HG02970 (cell line): ENCODE data around the gene RAB12.
"Not testable (repeated sequence)": the region's sequence is repeated elsewhere in the genome, so short reads cannot be mapped to it uniquely, and the experiment has no call there.

Experiments used
- ATAC-seq: cut with Tn5 transposase; IDR thresholded peaks from one replicate; pipeline ENCODE4 v1.9.1; 2021; ENCODE audit warnings: mild to moderate bottlenecking, moderate library complexity, moderate number of reproducible peaks; ENCODE audit not compliant: unreplicated experiment, low FRiP score

The RAB12 gene, protein sequence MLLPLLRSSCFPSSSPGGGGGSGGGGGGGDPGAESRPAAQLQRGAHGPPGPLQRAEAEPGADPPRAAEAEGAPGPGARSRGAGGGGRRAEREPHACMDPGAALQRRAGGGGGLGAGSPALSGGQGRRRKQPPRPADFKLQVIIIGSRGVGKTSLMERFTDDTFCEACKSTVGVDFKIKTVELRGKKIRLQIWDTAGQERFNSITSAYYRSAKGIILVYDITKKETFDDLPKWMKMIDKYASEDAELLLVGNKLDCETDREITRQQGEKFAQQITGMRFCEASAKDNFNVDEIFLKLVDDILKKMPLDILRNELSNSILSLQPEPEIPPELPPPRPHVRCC

DNA sequence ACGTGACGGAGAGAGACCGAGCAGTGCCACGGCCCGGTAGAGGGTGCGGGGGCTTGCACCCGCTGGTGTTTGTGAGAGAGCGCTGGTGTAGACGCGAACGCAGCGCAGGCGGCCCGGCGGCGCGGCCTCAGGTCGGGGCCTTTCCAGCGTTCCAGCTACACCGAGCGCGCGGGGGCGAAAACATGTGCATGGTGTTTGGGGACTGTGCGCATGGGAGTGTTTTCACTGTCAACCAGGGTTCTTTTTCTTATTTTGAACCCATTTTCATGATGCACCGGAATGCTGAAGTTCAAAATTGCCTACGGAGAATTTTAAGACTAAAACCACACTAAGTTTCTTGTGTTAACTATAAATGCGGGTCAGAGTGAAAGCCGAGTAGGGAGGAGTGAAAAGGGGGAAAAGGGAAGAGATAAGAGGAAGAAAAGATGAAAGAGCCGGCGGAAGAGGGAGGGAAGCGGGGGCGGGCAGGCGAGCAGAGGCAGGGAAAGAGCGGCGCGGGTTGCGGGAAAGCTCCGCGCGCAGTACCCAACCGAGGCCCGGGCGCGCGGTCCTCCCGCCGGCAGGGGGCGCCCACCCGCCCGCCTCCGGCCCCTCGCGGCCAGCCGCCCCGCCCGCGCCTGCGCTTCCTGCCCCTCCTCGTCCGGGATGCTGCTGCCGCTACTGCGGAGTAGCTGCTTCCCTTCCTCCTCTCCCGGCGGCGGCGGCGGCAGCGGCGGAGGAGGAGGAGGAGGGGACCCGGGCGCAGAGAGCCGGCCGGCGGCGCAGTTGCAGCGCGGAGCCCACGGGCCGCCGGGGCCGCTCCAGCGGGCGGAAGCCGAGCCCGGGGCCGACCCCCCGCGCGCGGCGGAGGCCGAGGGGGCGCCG, at the start of gene RAB12:
Gene RAB12 (plus strand): TSS at position 643 of the 864 bp plus-strand sequence. CDS start 3 bp downstream, at position 646.
- ATAC-seq = peak; percentile 88

DNA sequence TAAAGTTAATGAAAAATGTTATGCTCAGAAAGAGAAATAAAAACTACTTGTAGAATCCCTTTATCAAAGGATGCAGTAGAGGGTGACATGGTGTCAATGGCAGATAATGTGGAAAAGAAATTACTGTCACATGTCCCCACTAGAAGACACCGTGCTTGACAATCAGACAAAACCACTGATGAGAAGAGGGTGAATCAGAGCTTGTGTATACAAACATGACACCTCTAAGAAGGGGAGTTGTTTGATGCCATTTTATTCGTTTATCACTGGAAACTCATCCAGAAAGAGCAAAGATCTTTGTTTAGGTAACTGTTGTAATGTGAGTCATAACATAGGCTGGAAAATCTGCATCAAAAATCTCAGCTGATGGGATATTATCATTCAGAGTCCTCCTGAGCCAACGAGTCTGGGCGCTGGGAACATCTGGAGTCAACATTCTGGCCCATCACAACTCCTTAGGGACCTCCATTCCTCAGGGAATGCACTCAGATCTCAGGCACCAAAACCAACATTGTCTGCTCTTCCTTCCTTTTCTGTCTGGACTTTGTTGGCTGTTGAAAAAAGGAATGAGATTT, 49.5 kb upstream of the RAB12 start:
- no peak for ATAC-seq

DNA sequence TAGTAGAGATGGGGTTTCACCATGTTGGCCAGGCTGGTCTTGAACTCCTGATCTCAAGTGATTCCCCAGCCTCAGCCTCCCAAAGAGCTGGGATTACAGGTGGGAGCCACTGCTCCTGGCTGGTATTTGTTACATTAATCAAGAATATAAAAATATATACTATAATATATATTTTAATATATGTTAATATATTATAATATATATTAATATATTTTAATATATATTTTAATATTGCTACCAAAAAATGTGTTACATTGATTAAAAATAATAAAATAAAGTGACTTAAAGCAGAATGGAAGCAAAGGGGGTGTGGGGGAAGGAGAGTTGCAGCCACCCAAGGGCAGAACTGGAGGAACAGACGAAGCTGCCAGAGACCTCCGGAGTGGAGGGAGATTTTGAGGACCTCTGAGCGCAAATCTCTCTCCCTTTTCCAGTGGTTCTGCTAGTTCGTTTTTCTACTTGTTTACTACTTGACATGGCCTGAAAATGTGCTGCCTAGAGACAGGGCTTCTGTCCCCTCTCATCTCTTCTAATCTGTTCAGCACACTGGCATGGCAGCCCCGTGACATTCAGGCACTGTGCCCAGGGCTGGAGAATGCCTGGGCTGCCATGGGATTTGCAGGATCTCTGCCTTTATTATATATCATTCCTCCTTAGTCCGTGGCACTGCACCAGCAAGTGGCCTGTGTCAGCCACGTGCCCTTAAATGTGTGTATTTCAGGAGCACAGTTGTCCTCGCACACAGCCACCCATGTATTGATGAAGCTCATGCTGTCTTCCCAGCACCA, 47.9 kb upstream of the RAB12 start:
- ATAC-seq = no peak

DNA sequence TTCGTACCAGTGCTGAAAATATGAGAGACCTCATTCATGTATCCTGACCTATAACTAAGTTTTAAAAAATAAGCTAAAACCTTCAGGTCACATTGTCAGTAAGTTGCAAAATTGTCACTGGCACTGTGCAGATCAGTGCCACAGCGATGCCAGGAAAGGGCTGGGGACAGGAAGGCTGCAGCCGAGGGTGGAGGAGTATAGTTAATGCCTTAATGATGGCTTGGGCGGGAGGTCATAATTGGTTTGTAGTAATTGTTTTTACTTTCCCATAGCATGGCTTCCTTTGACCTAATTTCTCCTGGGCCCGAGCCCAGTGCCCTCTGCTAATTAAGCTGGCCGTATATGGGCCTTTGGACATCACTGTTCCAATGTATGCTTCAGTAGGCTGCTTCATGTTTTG, 47.2 kb upstream of the RAB12 start:
- ATAC-seq = no peak

DNA sequence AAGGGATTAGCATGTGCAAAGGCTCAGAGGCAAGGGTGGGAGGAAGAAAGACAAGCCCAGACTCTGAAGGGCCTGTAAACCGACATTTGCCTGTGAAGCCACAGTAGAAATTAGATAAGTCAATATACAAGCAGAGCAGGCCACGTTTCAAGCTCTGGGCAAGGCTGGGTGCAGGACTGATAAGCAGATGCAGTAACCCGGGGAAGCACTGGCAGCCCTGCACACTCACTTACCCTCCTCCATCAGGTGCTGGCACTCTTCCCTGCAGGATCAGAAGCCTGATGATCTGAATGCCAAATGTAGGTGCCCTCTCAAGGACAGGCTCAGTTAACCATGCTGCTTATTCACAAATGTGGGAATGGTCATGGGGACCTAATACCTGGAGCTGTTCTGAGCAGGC, 46.3 kb upstream of the RAB12 start:
- ATAC-seq = no peak

DNA sequence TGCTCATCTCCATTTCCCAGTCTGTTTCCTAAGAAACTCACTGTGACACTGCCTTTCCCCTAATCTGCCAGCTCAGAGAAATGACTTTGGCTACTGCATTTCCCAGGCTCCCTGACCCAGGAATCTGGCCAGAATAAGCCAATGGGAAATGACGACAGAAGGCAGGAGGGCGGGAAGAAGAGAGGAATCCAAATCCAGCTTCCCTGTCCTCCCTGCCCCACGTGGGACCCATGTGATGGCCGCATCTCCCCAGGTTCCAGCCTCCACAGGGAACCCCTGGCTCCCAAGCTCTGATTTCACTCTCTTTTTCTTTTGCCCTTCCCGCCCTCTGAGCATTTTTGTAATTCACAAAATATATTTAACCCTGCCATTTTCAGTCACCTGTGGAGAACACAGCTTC, 37.8 kb upstream of the RAB12 start:
- no peak for ATAC-seq

DNA sequence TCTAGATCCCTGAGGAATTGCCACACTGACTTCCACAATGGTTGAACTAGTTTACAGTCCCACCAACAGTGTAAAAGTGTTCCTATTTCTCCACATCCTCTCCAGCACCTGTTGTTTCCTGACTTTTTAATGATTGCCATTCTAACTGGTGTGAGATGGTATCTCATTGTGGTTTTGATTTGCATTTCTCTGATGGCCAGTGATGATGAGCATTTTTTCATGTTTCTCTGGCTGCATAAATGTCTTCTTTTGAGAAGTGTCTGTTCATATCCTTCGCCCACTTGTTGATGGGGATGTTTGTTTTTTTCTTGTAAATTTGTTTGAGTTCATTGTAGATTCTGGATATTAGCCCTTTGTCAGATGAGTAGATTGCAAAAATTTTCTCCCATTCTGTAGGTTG, 35.5 kb upstream of the RAB12 start:
- ATAC-seq = not testable (repeated sequence)

DNA sequence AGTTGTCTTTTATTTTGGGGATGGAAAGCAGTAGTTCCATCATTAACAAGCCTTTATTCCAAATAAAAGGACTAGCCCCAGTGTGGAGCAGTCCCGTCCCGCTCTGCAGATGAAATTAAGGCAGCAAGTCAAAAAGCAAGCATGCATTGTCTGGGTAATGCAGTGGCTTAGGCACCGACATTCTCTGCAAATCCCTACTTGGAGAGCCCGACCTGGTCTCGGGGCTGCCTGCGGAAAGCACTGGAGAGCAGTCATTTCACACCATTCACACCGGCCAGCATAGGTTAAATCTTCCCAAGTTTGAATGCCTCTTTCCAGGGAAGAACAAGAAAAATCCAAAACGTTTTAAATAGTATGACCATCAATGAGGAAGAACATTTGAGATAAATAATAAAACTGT, 24.4 kb upstream of the RAB12 start:
- ATAC-seq = no peak

DNA sequence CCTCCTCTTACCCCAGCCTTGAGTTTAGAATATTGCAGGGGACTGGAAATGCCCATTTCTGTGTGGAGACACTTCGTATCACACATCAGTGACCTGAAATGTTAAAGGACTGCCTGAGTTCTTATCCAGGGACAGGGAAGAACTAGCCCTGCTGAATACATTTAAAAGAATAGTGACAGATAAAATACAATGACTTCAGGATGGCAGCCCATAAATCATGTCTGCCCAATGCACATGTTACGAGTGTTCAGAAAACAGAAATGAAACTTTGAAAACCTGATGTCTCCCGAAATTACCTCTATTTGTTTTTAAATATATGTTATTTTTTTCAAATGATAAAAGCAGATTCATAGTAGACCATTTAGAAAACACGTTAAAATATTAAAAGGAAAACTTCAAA, 22.3 kb upstream of the RAB12 start:
- no peak for ATAC-seq

DNA sequence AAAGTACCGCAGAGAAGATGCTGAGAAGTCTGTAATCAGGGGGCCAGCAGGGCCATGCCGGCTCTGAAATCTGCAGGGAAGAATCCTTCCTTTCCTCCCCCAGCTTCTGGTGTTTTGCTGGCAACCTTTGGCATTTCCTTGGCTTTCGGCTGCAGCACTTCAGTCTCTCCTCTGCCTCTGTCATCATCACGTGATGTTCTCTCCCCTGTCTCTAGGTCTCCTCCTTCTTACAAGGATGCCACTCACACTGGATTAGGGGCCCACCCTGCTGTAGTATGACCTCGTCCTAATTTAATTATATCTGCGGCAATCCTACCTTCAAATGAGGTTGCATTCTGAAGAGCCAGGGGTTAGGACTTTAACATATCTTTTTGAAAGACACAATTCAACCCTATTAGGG, 13.8 kb upstream of the RAB12 start:
- no peak for ATAC-seq

DNA sequence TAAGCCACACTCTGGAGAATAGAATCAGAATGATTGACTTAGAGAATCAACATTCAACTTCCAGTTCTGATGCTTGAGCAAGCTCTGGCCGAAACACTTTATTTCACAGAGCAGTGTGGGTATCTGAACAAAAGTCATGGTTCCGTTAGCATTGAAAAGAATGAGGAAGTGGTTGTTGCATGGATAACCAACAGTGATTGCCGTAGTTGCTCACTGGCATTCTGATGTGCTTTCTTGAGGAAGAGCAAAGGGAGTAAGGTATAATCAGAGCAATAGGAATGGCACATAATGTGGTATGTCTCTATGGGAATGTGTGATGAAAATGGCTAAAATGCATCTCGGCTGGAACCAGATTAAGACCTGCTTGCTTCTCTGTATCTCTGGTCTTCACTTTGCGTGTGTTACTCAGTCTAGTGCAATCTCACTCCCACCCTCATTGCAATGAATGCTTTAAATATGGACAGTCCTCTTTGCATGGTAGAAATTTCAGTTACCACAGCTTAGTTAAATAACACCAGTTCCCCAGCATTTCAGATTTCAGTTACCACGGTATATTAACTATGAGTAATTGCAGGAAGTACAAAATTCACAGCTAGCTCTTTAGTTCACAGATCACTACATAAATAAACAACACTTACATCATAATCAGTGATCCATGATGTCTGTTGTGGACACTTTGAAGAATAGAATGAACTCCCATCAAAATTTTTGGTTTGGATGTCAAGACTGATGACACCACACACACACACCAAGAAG, 7.8 kb upstream of the RAB12 start:
- ATAC-seq = peak; percentile 51

DNA sequence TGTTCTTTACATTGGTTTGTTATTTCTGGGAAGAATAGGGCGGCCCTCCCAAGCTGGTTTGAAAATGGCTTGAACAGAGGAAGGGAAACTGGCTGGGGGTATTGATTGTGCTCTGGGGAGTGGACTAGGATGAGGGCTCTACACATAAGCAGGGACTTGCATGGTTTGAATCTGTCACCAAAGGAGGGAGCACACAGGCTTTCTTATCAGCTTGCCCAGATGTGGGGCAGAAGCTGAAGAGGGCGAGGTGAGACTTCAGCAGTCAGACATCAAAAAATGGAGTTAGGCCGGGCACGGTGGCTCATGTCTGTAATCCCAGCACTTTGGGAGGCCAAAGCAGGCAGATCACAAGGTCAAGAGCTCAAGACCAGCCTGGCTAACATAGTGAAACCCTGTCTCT, 7.2 kb upstream of the RAB12 start:
- ATAC-seq = peak; percentile 21

DNA sequence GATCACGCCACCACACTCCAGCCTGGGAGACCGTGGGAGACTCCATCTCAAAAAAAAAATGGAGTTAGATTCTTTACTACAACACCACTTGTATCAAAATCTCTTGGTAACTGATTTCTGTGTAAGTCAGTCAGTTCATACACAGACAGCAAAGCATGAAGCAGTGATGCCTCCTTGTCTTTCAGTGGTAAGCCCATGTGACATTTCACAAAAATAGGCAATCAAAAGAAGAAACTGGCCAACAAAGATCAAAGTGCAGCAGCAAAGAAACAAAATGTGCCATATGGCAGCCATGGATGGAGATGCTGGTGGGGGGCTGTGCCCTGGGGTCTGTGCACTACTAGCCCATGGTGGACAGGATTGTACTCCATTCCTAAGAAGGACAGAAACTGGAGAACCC, 6.7 kb upstream of the RAB12 start:
- no peak for ATAC-seq

DNA sequence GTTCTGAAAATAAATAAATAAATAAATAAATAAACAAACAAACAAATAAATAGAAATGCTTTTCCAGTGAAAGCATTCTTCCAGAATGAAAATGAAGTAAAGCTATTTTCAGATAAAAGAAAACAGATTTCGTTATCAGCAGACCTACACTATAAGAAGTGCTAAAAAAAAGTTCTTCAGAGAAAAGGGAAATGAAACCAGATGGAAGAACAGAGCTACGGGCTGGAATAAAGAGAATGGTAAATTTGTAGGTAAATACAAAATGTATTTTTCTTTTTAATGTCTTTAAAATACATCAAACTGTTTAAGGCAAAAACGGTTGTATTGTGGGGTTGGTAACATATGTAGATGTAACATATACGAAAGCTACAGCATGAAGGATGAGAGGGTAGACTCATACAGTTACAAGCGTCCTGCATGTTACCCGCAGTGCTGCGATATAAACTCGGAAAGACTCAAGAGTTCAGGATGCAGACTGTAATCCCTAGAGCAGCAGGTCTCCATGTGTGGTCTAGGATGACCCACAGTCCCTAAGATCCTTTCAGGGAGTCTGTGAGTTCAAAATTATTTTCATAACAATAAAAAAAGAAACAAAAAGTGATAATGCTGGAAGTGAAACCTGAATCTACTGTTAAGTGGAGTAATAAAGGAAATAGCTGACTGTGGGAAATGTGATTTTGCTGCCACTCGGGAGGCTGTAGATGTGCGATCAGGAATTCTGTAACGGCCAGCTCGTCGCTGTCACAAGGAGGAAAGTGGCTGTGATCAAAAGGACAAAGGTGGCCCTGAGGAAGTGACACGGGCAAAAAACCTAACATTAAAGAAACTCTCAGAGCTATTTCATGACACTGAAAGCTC, 5.3 kb upstream of the RAB12 start:
- no peak for ATAC-seq

DNA sequence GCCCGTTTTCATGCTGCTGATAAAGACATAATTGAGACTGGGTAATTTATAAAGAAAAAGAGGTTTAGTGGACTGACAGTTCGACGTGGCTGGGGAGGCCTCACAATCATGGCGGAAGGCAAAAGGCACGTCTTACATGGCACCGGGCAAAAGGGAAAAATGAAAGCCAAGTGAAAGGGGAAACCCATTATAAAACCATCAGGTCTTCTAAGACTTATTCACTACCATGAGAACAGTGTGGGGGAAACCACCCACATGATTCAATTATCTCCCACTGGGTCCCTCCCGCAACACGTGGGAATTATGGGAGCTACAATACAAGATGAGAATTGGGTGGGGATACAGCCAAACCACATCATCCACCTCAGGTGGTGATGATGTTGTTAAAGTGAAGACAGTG, 3.3 kb upstream of the RAB12 start:
- no peak for ATAC-seq

DNA sequence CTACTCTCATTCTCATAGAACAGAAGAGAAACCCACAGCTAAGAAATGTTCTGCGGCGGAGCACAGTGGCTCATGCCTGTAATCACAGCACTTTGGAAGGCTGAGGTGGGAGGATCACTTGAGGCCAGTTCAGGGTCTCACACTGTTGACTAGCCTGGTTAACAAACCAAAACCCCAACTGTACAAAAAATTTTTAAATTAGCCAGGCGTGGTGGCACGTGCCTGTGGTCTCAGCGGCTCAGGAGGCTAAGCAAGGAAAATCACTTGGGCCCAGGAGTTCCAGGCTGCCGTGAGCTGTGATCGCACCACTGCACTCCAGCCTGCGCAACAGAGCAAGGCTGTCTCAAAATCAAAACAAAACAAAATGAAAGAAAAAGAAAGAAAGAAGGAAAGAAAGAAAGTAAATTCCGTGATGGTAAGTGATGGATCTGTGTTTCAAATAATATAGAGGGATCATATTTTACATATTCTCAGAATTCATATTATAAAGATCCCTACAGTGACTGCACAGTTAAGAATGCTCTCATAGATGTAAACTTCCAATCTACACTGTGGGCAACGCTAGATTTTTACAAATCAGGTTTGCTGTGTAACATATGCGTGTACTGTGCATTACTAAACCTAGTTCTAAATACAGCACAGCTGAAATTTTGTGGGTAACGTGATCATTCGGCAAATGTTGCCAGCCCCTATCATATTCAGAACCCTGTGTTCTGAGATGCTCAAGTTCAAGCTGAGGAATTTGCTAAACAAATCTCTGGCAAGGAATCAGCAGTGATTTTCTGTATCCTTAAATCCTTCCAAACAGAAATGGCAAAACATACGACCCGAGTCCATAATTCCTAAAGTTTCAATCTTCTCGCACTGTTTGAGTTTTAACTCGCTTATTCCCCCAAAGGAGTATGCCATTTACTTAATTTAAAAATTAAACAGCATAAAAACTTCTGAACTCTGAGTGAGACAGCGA, 1.2 kb upstream of the RAB12 start:
- no peak for ATAC-seq

DNA sequence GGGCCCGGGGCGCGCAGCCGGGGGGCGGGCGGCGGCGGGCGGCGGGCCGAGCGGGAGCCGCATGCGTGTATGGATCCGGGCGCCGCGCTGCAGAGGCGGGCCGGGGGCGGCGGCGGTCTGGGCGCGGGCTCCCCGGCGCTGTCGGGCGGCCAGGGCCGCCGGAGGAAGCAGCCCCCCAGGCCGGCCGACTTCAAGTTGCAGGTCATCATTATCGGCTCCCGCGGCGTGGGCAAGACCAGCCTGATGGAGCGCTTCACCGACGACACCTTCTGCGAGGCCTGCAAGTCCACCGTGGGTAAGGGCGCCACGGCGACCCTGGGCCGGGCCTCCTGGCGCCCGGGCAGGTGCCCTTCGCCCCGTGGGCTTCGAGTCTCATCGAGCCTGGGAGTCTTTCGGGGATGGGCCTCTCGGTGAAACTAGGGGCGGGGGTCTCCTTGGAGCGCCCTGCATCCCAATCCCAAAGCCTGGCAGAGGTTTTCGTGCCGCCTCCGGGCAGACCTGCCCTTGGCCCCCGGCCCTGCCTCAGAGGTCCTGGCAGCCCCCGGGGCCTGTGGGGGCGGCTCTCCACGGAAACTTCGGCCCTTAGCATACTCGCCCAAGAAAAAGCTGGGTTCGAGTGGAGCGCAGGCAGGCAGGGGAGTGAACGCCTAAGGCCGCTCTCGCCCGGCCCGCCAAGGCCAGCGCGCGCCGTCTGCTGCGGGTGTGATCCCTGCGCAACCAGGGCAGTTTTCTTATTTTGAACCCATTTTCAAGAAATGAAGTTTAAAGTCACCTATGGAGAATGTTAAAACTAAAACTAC, 622 bp downstream of the RAB12 start:
- ATAC-seq = peak; percentile 17
